RWPE2 (cell line): ENCODE results near the gene CELF2.

Experiments used
- ATAC-seq: fragments of 200-7000 bp; cut with Tn5 transposase; 3 replicates; pipeline ENCODE4 v1.9.1; 2021; ENCODE audit warnings: low read depth
- DNase-seq: peaks from one replicate; pipeline ENCODE4 v3.0.0-alpha.2; 2020; ENCODE audit warnings: low spot score
- H3K27ac ChIP-seq: fragments of 450-650 bp; 2 replicates; pipeline ENCODE4 v1.5.1; 2017; ENCODE audit warnings: mild to moderate bottlenecking; ENCODE audit not compliant: poor library complexity, severe bottlenecking
- H3K27me3 ChIP-seq: fragments of 250-450 bp; sonication (Bioruptor Pico); 2 replicates; pipeline ENCODE4 v1.5.1; 2021; ENCODE audit warnings: mild to moderate bottlenecking, moderate library complexity; ENCODE audit not compliant: insufficient read depth, poor library complexity, severe bottlenecking
- H3K36me3 ChIP-seq: fragments of 250-450 bp; sonication (Bioruptor Pico); 2 replicates; pipeline ENCODE4 v1.5.1; 2020; ENCODE audit warnings: low read depth, mild to moderate bottlenecking, moderate library complexity
- H3K4me1 ChIP-seq: fragments of 250-450 bp; sonication (Bioruptor Pico); 2 replicates; pipeline ENCODE4 v1.5.1; 2021; ENCODE audit warnings: mild to moderate bottlenecking, moderate library complexity; ENCODE audit not compliant: insufficient read depth, poor library complexity, severe bottlenecking
- H3K4me3 ChIP-seq: fragments of 250-450 bp; sonication (Bioruptor Pico); 2 replicates; pipeline ENCODE4 v1.5.1; 2021; ENCODE audit warnings: mild to moderate bottlenecking, moderate library complexity; ENCODE audit not compliant: severe bottlenecking
- H3K9me3 ChIP-seq: fragments of 250-450 bp; sonication (Bioruptor Pico); 2 replicates; pipeline ENCODE4 v1.5.1; 2021; ENCODE audit warnings: mild to moderate bottlenecking, moderate library complexity; ENCODE audit not compliant: severe bottlenecking
- TF ChIP-seq, protein P1 (sequence below): fragments of 450-650 bp; IDR thresholded peaks from one replicate; pipeline ENCODE4 v1.5.1; 2017; ENCODE audit warnings: mild to moderate bottlenecking, moderate library complexity; ENCODE audit not compliant: poor library complexity, severe bottlenecking

The CELF2 gene

DNA sequence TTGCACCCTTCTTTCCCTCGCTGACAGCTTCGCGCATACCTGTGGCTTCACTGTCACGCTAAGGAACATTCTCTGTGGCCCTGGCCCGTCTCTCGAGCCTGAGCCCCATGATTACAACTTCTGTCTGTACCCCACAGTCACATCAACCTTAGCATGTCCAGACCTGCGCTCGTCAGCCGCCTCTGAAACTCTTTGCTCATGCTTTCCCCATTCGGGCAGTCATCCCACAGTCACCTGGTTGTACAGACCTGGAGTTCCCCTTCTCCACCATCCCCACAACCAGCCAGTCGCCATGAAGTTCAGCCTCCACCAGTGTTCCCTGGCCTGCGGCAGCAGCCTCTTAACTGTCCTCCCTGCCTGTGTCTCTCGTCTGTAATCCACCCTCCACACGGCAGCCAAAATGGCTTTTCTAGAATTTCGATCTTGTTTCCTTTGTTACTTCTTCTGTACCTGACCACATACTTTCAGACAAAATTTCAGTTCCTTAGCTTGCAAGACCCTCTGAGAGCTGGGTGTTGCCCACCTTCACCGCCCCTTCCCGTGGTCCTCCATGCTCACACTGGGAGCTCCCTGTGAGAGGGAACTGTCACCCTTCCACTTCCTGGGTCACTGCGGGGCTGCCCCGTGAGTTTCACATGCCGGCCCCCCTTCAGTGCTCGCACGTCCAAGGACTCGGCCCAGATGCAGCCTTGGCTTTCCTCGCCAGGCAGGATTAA, 229.2 kb downstream of the CELF2 start:
- ATAC-seq (no peak), DNase-seq (no peak)
- H3K36me3 ChIP-seq, result no peaks in the 10 kb centered on the region
- TF ChIP-seq, protein P1, sequence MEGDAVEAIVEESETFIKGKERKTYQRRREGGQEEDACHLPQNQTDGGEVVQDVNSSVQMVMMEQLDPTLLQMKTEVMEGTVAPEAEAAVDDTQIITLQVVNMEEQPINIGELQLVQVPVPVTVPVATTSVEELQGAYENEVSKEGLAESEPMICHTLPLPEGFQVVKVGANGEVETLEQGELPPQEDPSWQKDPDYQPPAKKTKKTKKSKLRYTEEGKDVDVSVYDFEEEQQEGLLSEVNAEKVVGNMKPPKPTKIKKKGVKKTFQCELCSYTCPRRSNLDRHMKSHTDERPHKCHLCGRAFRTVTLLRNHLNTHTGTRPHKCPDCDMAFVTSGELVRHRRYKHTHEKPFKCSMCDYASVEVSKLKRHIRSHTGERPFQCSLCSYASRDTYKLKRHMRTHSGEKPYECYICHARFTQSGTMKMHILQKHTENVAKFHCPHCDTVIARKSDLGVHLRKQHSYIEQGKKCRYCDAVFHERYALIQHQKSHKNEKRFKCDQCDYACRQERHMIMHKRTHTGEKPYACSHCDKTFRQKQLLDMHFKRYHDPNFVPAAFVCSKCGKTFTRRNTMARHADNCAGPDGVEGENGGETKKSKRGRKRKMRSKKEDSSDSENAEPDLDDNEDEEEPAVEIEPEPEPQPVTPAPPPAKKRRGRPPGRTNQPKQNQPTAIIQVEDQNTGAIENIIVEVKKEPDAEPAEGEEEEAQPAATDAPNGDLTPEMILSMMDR, result no peak
- H3K27me3 ChIP-seq, result no peaks in the 10 kb centered on the region
- H3K27ac ChIP-seq, result no peak overlapping the region
- no peak overlapping the region for H3K4me3 ChIP-seq
- H3K4me1 ChIP-seq, result no peaks in the 10 kb centered on the region
- no peaks in the 10 kb centered on the region for H3K9me3 ChIP-seq

DNA sequence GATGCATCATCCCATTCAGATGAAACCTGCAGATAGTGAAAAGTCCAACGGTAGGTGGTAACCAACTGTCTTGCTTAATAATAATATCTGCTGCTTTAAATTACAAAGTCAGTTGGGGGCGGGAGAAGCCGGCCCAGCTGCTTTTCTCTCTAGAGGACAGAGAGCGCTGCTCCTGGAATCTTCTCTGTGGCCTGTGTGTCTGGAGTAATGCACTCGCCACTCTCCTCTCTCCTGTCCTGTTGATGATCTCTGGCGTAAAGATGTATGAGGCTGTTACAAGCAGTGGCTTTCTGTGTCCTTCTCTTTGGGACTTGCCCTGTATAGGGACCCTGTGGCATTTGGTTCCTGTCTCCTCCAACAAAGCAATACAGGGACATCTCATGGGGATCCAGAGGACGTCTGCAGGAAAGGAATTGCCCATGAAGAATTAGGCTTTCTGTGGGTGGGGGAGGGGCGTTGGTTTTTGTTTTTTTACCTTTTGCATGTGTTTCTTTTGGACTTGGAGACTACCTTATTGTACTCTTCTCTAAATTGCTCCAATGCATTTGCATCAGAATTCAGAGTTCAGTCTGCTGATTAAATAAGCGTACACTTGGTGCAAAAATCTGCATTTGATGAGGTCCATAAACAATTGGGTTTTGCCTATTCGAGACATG, 231.6 kb downstream of the CELF2 start:
- H3K4me3 ChIP-seq, result no peak overlapping the region
- no peaks in the 10 kb centered on the region for H3K4me1 ChIP-seq
- no peak overlapping the region for H3K27ac ChIP-seq
- ATAC-seq (no peak), DNase-seq (no peak)
- H3K36me3 ChIP-seq, result no peaks in the 10 kb centered on the region
- no peaks in the 10 kb centered on the region for H3K27me3 ChIP-seq
- TF ChIP-seq, protein P1, result no peak
- H3K9me3 ChIP-seq, result no peaks in the 10 kb centered on the region

DNA sequence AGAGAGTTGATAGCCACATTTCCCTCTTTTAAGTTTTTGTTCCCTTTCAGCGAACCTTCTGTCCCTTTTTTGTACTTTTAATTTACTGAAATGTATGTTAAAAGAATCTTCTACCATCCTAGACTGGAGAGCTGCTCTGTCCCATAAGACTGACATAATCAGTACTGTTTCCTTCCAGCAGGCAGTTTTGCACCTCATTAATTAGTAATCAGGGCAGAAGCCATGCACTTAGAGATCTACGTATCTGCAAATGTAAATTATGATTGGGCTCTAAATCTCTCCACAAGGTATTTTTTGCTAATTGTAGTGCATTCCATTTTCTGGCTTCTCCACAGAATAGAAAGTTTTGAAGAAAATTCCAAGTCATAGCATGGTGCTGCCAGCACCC, 232.1 kb downstream of the CELF2 start:
- Histone ChIP-seq H3K36me3 (no peaks in the 10 kb centered on the region), H3K4me1 (no peaks in the 10 kb centered on the region), H3K9me3 (no peaks in the 10 kb centered on the region), H3K27ac (no peak overlapping the region), H3K4me3 (no peak overlapping the region), H3K27me3 (no peaks in the 10 kb centered on the region)
- ATAC-seq (no peak), DNase-seq (no peak)
- TF ChIP-seq, protein P1, result no peak

DNA sequence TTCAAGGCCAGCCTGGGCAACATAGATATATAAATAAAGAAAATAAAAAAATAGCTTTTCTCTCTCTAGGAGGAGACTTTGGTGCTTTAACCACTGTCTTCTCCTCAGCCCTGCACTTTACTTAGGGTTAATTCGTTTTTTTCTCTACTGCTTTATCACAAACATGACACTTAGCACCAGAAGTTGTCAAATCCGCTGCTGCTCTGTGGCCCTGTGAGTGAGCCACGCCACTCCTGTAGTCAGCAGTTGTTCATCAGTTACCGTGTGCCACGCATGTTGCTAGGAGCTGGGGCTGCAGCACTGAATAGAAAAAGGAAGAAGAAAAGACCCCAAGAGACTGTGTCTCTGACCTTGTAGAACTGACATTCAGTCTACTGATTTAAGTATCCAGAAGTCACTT, 232.6 kb downstream of the CELF2 start:
- H3K4me1 ChIP-seq, result no peaks in the 10 kb centered on the region
- DNase-seq (no peak), ATAC-seq (no peak)
- H3K9me3 ChIP-seq, result no peaks in the 10 kb centered on the region
- H3K27ac ChIP-seq, result no peak overlapping the region
- no peak overlapping the region for H3K4me3 ChIP-seq
- no peaks in the 10 kb centered on the region for H3K36me3 ChIP-seq
- TF ChIP-seq, protein P1, result no peak
- no peaks in the 10 kb centered on the region for H3K27me3 ChIP-seq

DNA sequence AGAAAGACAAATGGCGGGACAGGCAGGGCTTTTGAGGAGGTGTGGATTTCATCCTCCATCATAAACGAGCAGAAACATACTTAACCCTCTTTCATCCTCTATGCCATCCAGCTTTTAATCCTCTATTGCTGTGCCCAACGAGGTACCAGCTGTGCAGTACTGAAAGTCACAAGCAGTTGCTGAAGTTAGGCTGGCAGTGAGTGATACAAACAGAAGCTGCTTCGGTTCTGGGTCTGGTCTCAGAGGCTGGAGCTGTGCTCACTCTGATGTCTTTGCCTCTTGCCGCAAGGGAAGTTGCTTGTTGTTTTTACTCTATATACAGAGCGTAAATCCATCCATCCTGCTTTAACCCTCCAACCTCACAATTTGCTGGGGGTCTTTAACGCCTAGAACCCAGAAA, 235.2 kb downstream of the CELF2 start:
- no peak for ATAC-seq
- TF ChIP-seq, protein P1, result no peak
- no peaks in the 10 kb centered on the region for H3K36me3 ChIP-seq
- H3K27me3 ChIP-seq, result no peaks in the 10 kb centered on the region
- H3K9me3 ChIP-seq, result no peaks in the 10 kb centered on the region
- no peak overlapping the region for H3K27ac ChIP-seq
- no peaks in the 10 kb centered on the region for H3K4me1 ChIP-seq
- no peak for DNase-seq
- no peak overlapping the region for H3K4me3 ChIP-seq
